Heart left ventricle (tissue), 16 donors: Measurements from ENCODE around the gene TNFSF15. TPM values are rescaled to one million over a fixed set of nuclear protein-coding genes. Genes with fewer than 3 reads are reported as not detected.

ENCODE experiments used
- ATAC-seq, 4 donors: fragments of 200-7000 bp; cut with Tn5 transposase; one replicate each; pipeline ENCODE4 v1.9.1; 2020 to 2022; ENCODE audit warnings: moderate library complexity in 4 of 4, mild to moderate bottlenecking in 3 of 4, moderate number of reproducible peaks in 1 of 4
- DNase-seq, 5 donors: peaks; one replicate each; pipeline ENCODE4 v3.0.0-alpha.2; 2020
- H3K27ac ChIP-seq, 12 donors: fragments of 200-600 bp; sonication (generic) in 4 of 12; one replicate each; pipeline versions ENCODE4 v1.5.0 to v1.8.0; 2016 to 2022; ENCODE audit warnings: mild to moderate bottlenecking in 2 of 12
- H3K27me3 ChIP-seq, 9 donors: fragments of 200-600 bp; sonication (generic) in 2 of 9; one replicate each; pipeline versions ENCODE4 v1.5.1 to v1.8.0; 2016 to 2022; ENCODE audit warnings: mild to moderate bottlenecking in 3 of 9
- H3K36me3 ChIP-seq, 9 donors: fragments of 200-600 bp; sonication (generic) in 2 of 9; one replicate each; pipeline versions ENCODE4 v1.5.0 to v1.8.0; 2018 to 2022; ENCODE audit warnings: mild to moderate bottlenecking in 2 of 9
- H3K4me1 ChIP-seq, 12 donors: fragments of 200-600 bp; sonication (generic) in 4 of 12; one replicate each; pipeline versions ENCODE4 v1.5.0 to v1.8.0; 2016 to 2022; ENCODE audit warnings: mild to moderate bottlenecking in 3 of 12
- H3K4me3 ChIP-seq, 12 donors: fragments of 200-600 bp; sonication (generic) in 4 of 12; one replicate each; pipeline versions ENCODE4 v1.5.0 to v1.8.0; 2017 to 2022; ENCODE audit warnings: mild to moderate bottlenecking in 9 of 12, moderate library complexity in 4 of 12
- H3K9me3 ChIP-seq, 12 donors: fragments of 200-600 bp; sonication (generic) in 4 of 12; one replicate each; pipeline versions ENCODE4 v1.5.0 to v1.8.0; 2016 to 2022; ENCODE audit warnings: mild to moderate bottlenecking in 1 of 12
- POLR2A ChIP-seq, 2 donors: fragments of 450-650 bp; IDR thresholded peaks; one replicate each; pipeline ENCODE4 v1.6.1; 2017; ENCODE audit warnings: antibody characterized with exemption in 2 of 2, mild to moderate bottlenecking in 2 of 2, moderate library complexity in 2 of 2
- WGBS, 4 donors: extraction: QIAGEN DNeasy Blood & Tissue Kit in 2 of 4; methylation state at CpG; one replicate each; pipeline versions ENCODE4 v1.1.5 to v1.1.7; 2013 to 2018; 5-methylcytosine and 5-hydroxymethylcytosine counted together
- intact Hi-C, 10 donors: fragments of 100-400 bp; cut with DNase I; formaldehyde crosslinking; loops; one replicate each; pipeline versions ENCODE4 v1.11.1 to v1.14.2; 2022
- polyA plus RNA-seq, 2 donors: library from polyadenylated mRNA; stranded (reverse); fragments of 200-250 nt; gene quantifications; one replicate each; pipeline ENCODE4 v1.2.3, GENCODE V29; 2013
- total RNA-seq, 9 donors: library from RNA; depleted of rRNA in 2 of 9; stranded (reverse); fragments of >200 nt in 2 of 9; fragmentation: NEBNext Ultra II Directional in 3 of 9; extraction: Animal tissue kit (Norgen Biotek cat#: 25700) in 3 of 9; gene quantifications; one replicate each; pipeline versions ENCODE4 v1.1.0 to v1.2.4, GENCODE V29; 2016 to 2023
- TF ChIP-seq, protein P1 (sequence below), 12 donors: fragments of 200-600 bp; sonication (generic) in 4 of 12; IDR thresholded peaks; one replicate each; pipeline versions ENCODE4 v1.5.0 to v1.8.0; 2018 to 2022; ENCODE audit warnings: antibody characterized with exemption in 12 of 12, mild to moderate bottlenecking in 5 of 12
- donor health status: ischemic (EF 13 %, LVEDD 7.1; RV severe dilation, severe dysfunction).
- donor health status: healthy with polysubstance abuse.
- donor health status: DM: no; HTN: yes; CAD: no.
- donor health status: DM: no; HTN: no; CAD: no.
- donor health status: ischemic (EF 25% LVEDD 6.9; RV normal size, moderate dysfunction).
- donor health status: ischemic (EF 25% LVEDD 5.7; RV mildly dilated, moderate dysfunction).
- donor health status: healthy.
- donor health status: DM: yes; HTN: yes; CAD: no.
- donor health status: ischemic (EF 35%, LVEDD 5.7; RV mildly dilated, moderate dysfunction).
- donor health status: nonischemic (EF 11% LVEDD 7.7; RV severe dilation, severe dysfunction).
- donor health status: DM: yes; HTN: yes; CAD: no.
- donor health status: PGD.
- donor health status: ischemic (EF 29% LVEDD 5.4; RV normal size, mild dysfunction).
- donor health status: nonischemic (EF 23%, LVEDD 6.1; RV moderate dilation, normal function).

TNFSF15 gene
- total and polyA plus RNA-seq, 11 donors: 0.03 to 1.4 (median 0.16) TPM; not detected in 5

DNA sequence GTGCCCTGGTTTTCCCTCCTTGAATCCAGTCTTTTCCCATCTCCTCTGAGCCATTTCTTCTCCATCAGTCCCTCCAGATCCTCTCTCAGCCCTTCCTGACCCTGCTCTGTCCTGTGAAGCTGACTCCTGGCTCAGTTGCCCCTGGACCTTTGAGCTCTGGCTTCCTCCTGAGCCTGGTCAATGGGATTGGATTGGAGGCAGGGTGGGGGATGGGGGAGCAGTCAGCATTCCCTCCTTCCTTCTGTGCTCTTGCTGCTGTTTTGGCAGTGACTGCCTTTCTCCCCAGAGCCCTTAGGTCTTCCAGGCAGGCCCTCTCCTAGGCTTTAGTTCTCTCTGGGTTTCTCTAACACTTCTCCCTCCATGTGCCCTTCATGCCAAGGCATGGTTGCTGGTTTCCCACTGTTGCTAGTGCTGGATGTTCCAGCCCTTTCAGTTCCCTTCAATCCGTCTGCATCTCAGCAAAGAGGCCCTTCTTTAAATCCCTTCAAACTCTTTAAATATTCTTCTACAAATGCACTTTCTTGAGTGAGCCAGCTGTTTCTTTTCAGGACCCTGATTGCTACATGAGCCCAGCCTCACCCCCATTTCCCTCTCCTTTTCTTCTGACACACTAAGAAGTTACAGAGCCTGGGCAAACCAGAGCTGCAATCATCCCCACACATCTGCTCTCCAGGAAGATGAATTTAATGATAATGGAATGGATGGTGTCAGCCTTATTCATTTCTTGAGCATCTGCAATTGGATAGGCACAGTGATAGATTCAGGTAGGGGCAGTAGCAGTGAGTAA lies 2.2 kb downstream of the TNFSF15 start:
- TF ChIP-seq, protein P1, sequence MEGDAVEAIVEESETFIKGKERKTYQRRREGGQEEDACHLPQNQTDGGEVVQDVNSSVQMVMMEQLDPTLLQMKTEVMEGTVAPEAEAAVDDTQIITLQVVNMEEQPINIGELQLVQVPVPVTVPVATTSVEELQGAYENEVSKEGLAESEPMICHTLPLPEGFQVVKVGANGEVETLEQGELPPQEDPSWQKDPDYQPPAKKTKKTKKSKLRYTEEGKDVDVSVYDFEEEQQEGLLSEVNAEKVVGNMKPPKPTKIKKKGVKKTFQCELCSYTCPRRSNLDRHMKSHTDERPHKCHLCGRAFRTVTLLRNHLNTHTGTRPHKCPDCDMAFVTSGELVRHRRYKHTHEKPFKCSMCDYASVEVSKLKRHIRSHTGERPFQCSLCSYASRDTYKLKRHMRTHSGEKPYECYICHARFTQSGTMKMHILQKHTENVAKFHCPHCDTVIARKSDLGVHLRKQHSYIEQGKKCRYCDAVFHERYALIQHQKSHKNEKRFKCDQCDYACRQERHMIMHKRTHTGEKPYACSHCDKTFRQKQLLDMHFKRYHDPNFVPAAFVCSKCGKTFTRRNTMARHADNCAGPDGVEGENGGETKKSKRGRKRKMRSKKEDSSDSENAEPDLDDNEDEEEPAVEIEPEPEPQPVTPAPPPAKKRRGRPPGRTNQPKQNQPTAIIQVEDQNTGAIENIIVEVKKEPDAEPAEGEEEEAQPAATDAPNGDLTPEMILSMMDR (IDR thresholded peaks at IDR 0.05): no peak
- no peak for TF ChIP-seq POLR2A (IDR thresholded peaks at IDR 0.05)
- Histone ChIP-seq H3K27ac (no peak overlapping the region), H3K9me3 (no peaks in the 10 kb centered on the region), H3K36me3 (no peaks in the 10 kb centered on the region), H3K4me3 (no peak overlapping the region), H3K4me1 (peaks cover 0 to 35% (median 0%) of the 10 kb centered on the region in 12 donors), H3K27me3 (peaks cover 0 to 3% (median 0%) of the 10 kb centered on the region in 9 donors)
- peak in 1 of 4 donors; percentile 36 for ATAC-seq
- intact Hi-C loops: no loop called here
- WGBS, 4 donors: 56 to 83% (median 69%) methylated on average over 1 of the region's 1 CpG
- DNase-seq: peak in 3 of 5 donors; percentile 19 to 33 (median 26)

DNA sequence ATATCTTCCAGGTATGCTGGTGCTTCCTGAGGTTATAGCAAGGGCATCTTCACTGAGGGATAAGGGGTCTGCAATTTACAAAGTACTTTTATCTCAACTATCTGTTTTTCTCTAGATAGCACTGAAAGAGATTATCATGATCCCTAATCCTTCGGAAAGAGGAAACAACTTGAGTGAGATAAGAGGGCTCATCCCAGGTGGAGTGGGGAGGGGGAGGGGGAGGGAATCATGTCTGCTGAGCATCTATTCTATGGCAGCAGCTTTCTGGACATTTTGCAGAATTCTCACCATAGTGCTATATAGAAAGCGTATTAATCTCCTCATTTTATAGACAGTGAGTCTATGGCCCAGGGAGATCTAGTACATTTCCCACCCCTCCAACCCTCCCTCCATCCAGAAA lies 5.9 kb downstream of the TNFSF15 start:
- Histone ChIP-seq H3K4me1 (peaks cover 0 to 14% (median 0%) of the 10 kb centered on the region in 12 donors), H3K36me3 (no peaks in the 10 kb centered on the region), H3K4me3 (no peak overlapping the region), H3K9me3 (no peaks in the 10 kb centered on the region), H3K27me3 (peaks cover 0 to 3% (median 0%) of the 10 kb centered on the region in 9 donors), H3K27ac (no peak overlapping the region)
- no peak for DNase-seq
- WGBS, 4 donors: 61 to 75% (median 68%) methylated on average over 2 of the region's 2 CpGs
- intact Hi-C loops: no loop called here
- no peak for ATAC-seq
- TF ChIP-seq, protein P1 (IDR thresholded peaks at IDR 0.05): no peak
- TF ChIP-seq POLR2A (IDR thresholded peaks at IDR 0.05): no peak

DNA sequence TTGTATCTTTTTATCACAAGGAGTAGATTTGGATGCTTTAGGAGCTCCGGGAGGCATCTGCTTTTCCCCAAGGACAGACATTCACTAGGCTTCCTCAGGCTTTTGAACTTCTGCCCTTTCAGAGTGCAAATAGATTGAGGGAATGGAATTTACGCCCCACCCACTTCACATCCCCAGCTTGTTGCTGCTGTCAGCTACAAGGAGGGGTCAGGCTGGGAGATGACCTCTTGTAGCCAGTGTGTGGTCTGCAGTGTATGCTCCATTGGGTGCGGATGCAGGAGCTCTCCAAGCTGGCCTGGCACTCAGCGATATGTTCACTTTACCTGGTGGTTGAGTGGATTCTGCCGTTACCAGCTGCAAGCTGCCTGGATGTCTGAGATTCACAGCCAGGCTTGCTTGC lies 6.4 kb downstream of the TNFSF15 start:
- Histone ChIP-seq H3K27ac (no peak overlapping the region), H3K4me1 (peaks cover 0 to 9% (median 0%) of the 10 kb centered on the region in 12 donors), H3K4me3 (no peak overlapping the region), H3K27me3 (peaks cover 0 to 3% (median 0%) of the 10 kb centered on the region in 9 donors), H3K9me3 (no peaks in the 10 kb centered on the region), H3K36me3 (no peaks in the 10 kb centered on the region)
- DNase-seq (no peak), ATAC-seq (no peak)
- intact Hi-C loops: no loop called here
- TF ChIP-seq POLR2A (IDR thresholded peaks at IDR 0.05): no peak
- TF ChIP-seq, protein P1 (IDR thresholded peaks at IDR 0.05): no peak
- WGBS, 4 donors: 19 to 30% (median 27%) methylated on average over 5 of the region's 5 CpGs

DNA sequence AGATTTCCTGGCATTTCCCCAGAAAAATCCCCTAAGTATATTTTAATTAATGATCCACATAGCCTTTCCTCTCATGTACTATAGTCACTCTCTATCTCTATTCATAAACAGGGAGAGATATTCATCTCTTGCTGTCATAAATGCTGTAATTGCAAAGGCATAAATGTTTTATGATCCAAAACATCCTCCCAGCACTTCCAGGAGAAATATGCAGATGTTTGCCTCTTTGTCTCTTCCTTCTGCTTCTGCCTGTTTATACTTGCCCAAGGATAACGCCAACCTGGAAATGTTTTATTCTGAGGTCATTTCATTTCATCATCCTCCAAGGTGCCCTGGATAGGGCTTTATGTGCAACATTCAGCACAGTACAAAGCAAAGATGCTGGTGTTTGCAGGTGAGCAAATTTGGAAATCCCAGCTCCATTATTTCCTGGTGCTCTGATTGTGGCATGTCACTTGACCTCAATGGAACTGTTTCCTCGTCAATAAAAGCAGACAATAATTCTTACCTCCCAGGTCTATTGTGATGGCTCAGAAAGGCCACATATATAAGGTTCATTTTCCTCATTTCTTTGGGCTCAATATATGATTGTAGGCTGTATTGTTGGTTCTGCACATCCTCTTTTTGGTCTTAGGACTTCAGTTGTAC lies 6.9 kb downstream of the TNFSF15 start:
- H3K4me1 ChIP-seq: peaks cover 0 to 6% (median 0%) of the 10 kb centered on the region in 12 donors
- ATAC-seq (no peak), DNase-seq (no peak)
- no peaks in the 10 kb centered on the region for H3K9me3 ChIP-seq
- no peak overlapping the region for H3K27ac ChIP-seq
- H3K36me3 ChIP-seq: no peaks in the 10 kb centered on the region
- H3K27me3 ChIP-seq: peaks cover 0 to 3% (median 0%) of the 10 kb centered on the region in 9 donors
- WGBS, 4 donors: 55 to 77% (median 61%) methylated on average over 2 of the region's 2 CpGs
- intact Hi-C loops: no loop called here
- TF ChIP-seq, protein P1 (IDR thresholded peaks at IDR 0.05): no peak
- TF ChIP-seq POLR2A (IDR thresholded peaks at IDR 0.05): no peak
- no peak overlapping the region for H3K4me3 ChIP-seq
